Measurements from ENCODE around the gene FIZ1.
"Not testable (repeated sequence)": the region's sequence is repeated elsewhere in the genome, so short reads cannot be mapped to it uniquely, and the experiment has no call there.

FIZ1 gene

GRCh38 chr19:55578761-55579747 is 20.3 kb downstream of the FIZ1 start:
- no peak for DNase-seq (ENCODE audit: low read depth in 2 of 3, low spot score in 1 of 3)

DNA sequence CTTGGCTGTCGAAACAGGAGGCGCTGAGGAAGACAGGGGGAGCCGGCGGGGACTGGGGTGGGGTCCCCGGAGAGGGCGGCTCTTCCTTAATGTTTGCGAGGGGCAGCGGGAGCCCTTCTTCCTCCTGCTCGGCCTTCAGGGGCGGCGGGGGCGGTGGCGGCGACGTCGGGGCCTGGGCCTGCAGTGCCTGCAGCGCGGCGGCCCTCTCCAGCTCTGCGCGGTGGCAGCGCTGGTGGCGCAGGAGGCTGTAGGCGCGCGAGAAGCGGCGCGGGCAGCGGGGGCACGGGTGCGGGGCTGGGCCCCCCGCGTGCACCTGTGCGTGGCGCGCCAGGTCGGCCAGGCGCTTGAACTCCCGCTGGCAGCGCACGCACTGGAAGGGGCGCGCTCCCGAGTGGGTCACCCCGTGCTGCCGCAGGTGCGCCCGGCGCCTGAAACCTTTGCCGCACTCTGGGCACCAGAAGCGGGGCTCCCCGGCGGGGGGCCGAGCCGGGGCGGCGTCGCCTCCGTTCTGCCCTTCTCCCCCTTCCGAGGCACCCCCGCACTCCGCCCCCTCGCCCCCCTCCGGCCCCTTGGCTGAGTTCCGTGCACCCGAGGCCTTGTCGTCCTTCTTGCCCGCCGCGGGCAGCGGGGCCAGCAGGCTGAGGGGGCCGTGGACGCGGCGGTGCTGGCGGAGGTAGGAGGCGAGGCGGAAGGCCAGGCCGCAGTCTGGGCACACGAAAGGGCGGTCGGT is 21.1 kb downstream of the FIZ1 start:
- no peak for DNase-seq (ENCODE audit: low read depth in 2 of 3, low spot score in 1 of 3)

DNA sequence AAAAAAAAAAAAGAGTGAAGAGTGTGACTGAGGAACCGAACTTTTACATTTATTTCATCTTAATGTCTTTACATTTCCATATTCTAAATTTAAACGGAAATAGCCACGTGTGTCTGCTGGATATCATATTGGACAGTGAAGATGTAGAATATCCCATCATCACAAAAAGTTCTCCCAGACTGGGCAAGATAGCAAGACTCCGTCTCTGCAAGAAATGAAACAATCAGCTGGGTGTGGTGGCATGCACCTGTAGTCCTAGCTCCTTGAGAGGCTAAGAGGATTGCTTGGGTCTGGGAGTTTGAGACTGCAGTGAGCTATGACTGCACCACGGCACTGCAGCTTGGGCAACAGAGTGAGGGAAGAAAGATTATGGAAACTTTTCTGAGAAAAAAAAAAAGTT is 22.6 kb downstream of the FIZ1 start:
- DNase-seq (ENCODE audit: low read depth in 2 of 3, low spot score in 1 of 3): no peak

DNA sequence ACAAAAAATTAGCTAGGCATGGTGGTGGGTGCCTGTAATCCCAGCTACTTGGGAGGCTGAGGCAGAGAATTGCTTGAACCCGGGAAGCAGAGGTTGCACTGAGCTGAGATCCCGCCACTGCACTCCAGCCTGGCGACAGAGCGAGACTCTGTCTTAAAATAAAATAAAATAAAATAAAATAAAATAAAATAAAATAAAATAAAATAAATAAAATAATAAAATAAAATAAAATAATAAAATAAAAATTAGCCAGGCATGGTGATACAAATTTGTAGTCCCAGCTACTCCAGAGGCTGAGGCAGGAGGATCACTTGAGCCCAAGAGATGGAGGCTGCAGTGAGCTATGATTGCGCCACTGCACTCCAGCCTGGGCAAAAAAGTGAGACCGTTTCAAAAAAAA is 25.4 kb downstream of the FIZ1 start:
- DNase-seq (ENCODE audit: low read depth in 2 of 3, low spot score in 1 of 3): not testable (repeated sequence)

DNA sequence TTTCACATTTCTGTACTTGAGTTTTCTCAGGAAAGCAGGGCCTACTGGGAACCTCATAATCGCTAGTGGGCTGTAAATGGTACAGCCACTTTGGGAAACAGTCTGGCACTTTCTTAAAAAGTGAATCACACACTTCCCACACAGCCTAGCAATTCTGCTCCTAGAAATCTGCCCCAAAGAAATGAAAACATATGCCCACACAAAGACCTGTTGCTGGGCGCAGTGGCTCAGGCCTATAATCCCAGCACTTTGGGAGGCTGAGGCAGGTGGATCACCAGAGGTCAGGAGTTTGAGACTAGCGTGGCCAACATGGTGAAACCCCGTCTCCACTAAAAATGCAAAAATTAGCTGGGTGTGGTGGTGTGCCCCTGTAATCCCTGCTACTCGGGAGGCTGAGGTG is 29.8 kb downstream of the FIZ1 start:
- DNase-seq (ENCODE audit: low read depth in 2 of 3, low spot score in 1 of 3): not testable (repeated sequence)

- DNase-seq (ENCODE audit: low read depth in 2 of 3, low spot score in 1 of 3): no peak
Measured at GRCh38 chr19:55567708-55568328, 31.5 kb downstream of the FIZ1 start.

DNA sequence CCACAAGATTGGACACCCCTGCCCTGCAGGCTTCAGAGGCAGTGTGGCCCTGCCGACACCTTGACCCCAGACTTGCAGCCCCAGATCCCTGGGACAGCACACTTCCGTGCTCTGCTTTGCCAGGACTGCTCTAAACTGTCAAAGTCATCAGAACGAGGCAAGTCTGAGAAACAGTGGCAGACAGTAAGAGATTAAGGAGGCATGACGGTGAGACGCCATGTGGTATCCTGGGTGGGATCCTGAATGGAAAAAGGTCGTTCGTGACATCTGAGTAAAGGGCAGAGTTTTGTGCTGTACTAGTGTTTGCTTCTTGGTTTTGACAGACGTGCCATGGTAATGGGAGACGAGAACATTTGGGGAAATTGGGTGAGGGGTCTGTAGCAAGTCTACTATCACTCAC is 32.5 kb downstream of the FIZ1 start:
- DNase-seq (ENCODE audit: low read depth in 2 of 3, low spot score in 1 of 3): no peak

- DNase-seq (ENCODE audit: low read depth in 2 of 3, low spot score in 1 of 3): no peak
Measured at GRCh38 chr19:55563261-55563690, 36.0 kb downstream of the FIZ1 start.

GRCh38 chr19:55559684-55560083 is 39.6 kb downstream of the FIZ1 start:
- DNase-seq (ENCODE audit: low read depth in 2 of 3, low spot score in 1 of 3): no peak

GRCh38 chr19:55554741-55555152 is 44.6 kb downstream of the FIZ1 start:
- no peak for DNase-seq (ENCODE audit: low read depth in 2 of 3, low spot score in 1 of 3)

- no peak for DNase-seq (ENCODE audit: low read depth in 2 of 3, low spot score in 1 of 3)
Measured at GRCh38 chr19:55554302-55554701, 45.0 kb downstream of the FIZ1 start.

- no peak for DNase-seq (ENCODE audit: low read depth in 2 of 3, low spot score in 1 of 3)
Measured at GRCh38 chr19:55553217-55554182, 45.8 kb downstream of the FIZ1 start.

DNA sequence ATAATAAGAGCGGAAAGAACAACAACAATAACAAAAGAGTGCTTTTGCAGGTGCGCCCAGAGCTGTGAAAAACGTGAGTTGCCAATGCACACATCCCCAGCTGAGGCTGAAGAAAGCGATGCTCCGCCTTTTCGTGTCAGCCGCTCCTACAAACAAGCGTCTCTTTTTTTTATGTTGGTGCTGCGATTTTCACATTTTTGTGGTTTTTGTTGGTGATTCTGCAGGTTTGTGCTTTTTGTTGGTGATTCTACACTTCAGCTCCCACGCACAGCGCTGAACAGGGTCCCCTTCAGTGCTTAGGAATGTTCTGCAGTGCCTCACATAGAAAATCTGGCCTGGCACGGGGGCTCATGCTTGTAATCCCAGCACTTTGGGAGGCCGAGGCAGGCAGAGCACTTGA is 46.7 kb downstream of the FIZ1 start:
- no peak for DNase-seq (ENCODE audit: low read depth in 2 of 3, low spot score in 1 of 3)

GRCh38 chr19:55552206-55552605 is 47.1 kb downstream of the FIZ1 start:
- no peak for DNase-seq (ENCODE audit: low read depth in 2 of 3, low spot score in 1 of 3)

GRCh38 chr19:55550321-55550650 is 49.0 kb downstream of the FIZ1 start:
- DNase-seq (ENCODE audit: low read depth in 2 of 3, low spot score in 1 of 3): no peak

DNA sequence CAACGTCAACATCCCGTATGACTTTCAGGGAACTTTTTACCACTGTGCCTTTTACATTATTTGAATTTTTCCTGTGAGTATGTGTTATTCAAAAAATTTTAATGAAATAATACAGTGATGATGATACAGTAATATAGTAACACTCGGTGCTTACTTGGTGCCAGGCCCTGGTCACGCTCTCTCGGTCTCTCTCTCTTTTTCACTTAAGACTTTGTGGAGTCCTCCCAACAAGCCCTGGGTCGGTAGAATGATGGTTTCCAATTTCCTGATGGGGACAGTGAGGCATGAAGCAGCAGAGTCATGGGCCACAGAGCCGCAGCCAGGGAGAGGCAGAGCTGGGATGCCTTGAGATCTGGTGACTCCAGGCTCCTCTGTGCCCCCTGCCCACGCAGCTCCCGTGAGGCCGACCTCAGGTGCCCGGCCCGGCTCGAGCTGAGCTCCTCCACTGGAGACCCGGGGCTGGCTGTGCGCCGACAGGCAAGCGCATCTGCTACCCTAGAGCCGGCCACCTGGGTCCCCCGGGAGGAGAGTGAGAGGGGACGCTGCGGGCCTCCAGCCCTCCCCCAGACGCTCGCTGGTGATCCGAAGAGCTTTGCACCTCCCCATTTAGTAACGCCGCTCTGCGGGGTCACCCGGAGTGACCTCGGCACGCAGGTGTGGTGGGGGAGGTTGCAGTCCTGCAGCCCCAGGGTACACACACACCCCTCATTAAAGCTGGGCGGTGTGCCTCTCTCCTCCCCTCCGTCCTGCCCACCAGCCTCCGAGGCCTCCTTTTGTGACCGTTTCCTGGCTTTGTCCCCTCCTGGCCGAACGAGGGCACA is 49.6 kb downstream of the FIZ1 start:
- no peak for DNase-seq (ENCODE audit: low read depth in 2 of 3, low spot score in 1 of 3)

DNA sequence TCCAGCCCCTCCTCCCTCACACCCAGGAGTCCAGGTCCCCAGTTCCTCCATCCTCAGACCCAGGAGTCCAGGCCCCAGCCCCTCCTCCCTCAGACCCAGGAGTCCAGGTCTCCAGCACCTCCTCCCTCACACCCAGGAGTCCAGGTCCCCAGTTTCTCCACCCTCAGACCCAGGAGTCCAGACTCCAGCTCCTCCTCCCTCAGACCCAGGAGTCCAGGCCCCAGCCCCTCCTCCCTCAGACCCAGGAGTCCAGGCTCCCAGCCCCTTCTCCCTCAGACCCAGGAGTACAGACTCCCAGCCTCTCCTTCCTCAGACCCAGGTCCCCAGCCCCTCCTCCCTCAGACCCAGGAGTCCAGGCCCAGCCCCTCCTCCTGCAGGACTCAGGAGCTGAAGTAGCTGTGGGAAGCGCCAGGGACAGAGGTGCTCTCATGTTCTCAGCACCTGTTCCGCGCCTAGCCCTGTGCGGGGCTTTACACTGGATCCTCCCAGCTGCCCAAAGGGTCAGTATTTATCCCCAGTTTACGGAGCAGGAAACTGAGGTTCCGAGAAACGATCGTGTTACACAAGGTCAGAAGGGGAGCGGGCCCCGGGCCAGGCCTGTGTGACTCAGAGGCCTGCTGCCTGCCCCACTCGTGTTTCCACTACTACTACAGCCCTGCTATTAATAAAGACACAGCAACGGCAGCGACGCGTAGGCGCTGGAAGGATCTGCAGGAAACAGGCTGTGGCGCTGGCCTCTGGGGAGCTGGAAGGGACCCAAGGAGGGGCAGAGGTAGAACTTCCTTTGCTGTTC is 52.3 kb downstream of the FIZ1 start:
- DNase-seq (ENCODE audit: low read depth in 2 of 3, low spot score in 1 of 3): no peak

GRCh38 chr19:55546011-55546410 is 53.3 kb downstream of the FIZ1 start:
- no peak for DNase-seq (ENCODE audit: low read depth in 2 of 3, low spot score in 1 of 3)

GRCh38 chr19:55545443-55545842 is 53.9 kb downstream of the FIZ1 start, which contains the start of gene SBK3:
TSS of gene SBK3 (minus strand) at chr19:55545543. CDS start at chr19:55545543, 0 bp downstream.
- no peak for DNase-seq (ENCODE audit: low read depth in 2 of 3, low spot score in 1 of 3)

Measured in stimulated activated CD4-positive, alpha-beta T cell treated with anti-CD3 and anti-CD28 coated beads, Interleukin-12 subunit alpha, Interleukin-12 subunit beta, amount 100 ng/mL, for 48 hours (primary cell).